ENCODE data around the gene GALNT11.

GRCh38 chr7:152013230-152013629 is 12.2 kb upstream of the GALNT11 start:
- TF ChIP-seq CTCF (IDR thresholded peaks at IDR 0.05; ENCODE audit: insufficient read depth, low read length) (no peak), POLR2AphosphoS5 (IDR thresholded peaks at IDR 0.05; ENCODE audit: low read depth) (no peak), GABPA (IDR thresholded peaks at IDR 0.05; ENCODE audit: low read depth) (no peak), REST (IDR thresholded peaks at IDR 0.05; ENCODE audit: insufficient replicate concordance, low read depth) (no peak)
